ENCODE results near the gene DNASE1L3. TPM values are rescaled to one million over a fixed set of nuclear protein-coding genes. Genes with fewer than 3 reads are reported as not detected.
A peak's percentile ranks its signal among the peaks of the same experiment; 100 is the strongest.

The DNASE1L3 gene
- total and polyA plus RNA-seq, 2 of the 13 experiments (the other 11 are each of a cell fraction or from before 2014, with no cell fraction given): 0.86 to 1.7 TPM

GRCh38 chr3:58214484-58215316 is 3.9 kb upstream of the DNASE1L3 start:
- no TSS peak for BruUV-seq (replicated peaks)
- Histone ChIP-seq H3K9ac (ENCODE audit: insufficient read depth, low read depth, low read length) (no peak overlapping the region), H3K4me1 (ENCODE audit: insufficient read depth, low read length) (peaks cover 79% of the 10 kb centered on the region), H3K27me3 (ENCODE audit: control insufficient read depth in 1 of 2, insufficient read depth in 2 of 2, low read length in 2 of 2) (no peaks in the 10 kb centered on the region), H3K9me3 (ENCODE audit: low read length) (no peaks in the 10 kb centered on the region), H3K79me2 (ENCODE audit: insufficient read depth, low read length) (no peaks in the 10 kb centered on the region), H3K36me3 (replicated peaks in 1 of 2; ENCODE audit: control insufficient read depth in 1 of 2, insufficient read depth in 2 of 2, low read length in 2 of 2) (no peaks in the 10 kb centered on the region), H3K4me2 (ENCODE audit: low read depth, low read length) (peak overlapping the region; percentile 28; the same call in 1 of the 2 replicates), H2AFZ (ENCODE audit: low read length) (peak overlapping the region; percentile 74), H3K27ac (ENCODE audit: extremely low read length, insufficient read depth, low read length) (no peak overlapping the region), H3K4me3 (replicated peaks in 1 of 3; ENCODE audit: insufficient read depth in 1 of 3, low read depth in 2 of 3, low read length in 3 of 3) (no peak overlapping the region), H4K20me1 (ENCODE audit: insufficient read depth, low read length) (no peaks in the 10 kb centered on the region)
- CTCF ChIA-PET (ENCODE audit: low intra/inter-chr PET ratio, low total read pairs): interaction anchor here (1.1 to 1.3 kb wide), 2 partner anchors 26 to 27 kb away, joined by 3 read pairs; no protein-coding TSS in a partner anchor
- intact Hi-C loops (cut with micrococcal nuclease; ENCODE audit: unreplicated experiment): no loop called here
- 0 out of 4 replicates have a peak, but pooled peaks of 1 of the 2 experiments have one; percentile 16 for TF ChIP-seq HMGXB4 (CRISPR knock-in tag; IDR thresholded peaks at IDR 0.05; ENCODE audit: borderline replicate concordance in 1 of 2, low read depth in 1 of 2)
- TF ChIP-seq SALL1 (CRISPR knock-in tag; IDR thresholded peaks at IDR 0.05): 0 out of 2 replicates have a peak, but pooled peaks have one; percentile 11
- 0 out of 2 replicates have a peak, but pooled peaks have one; percentile 17 for TF ChIP-seq ZMYM3 (CRISPR knock-in tag; IDR thresholded peaks at IDR 0.05)
- TF ChIP-seq CEBPB (IDR thresholded peaks at IDR 0.05; ENCODE audit: borderline replicate concordance, low read depth, low read length): peak; percentile 72; the same call in 1 of the 2 replicates
- no peak for TF ChIP-seq ZNF281 (CRISPR knock-in tag; IDR thresholded peaks at IDR 0.05; ENCODE audit: borderline replicate concordance)
- 0 out of 2 replicates have a peak, but pooled peaks have one; percentile 48 for TF ChIP-seq ZNF646 (CRISPR knock-in tag; IDR thresholded peaks at IDR 0.05)
- TF ChIP-seq CEBPG (CRISPR knock-in tag; IDR thresholded peaks at IDR 0.05): peak; percentile 9; the same call in 1 of the 2 replicates
- TF ChIP-seq CREB1 (IDR thresholded peaks at IDR 0.05): peak; percentile 52
- no peak for TF ChIP-seq CREB1 (CRISPR knock-in tag; IDR thresholded peaks at IDR 0.05)
- TF ChIP-seq ZNF780A (CRISPR knock-in tag; IDR thresholded peaks at IDR 0.05): no peak
- ATAC-seq (peak; percentile 55), DNase-seq (ENCODE audit: low spot score) (no peak), FAIRE-seq (no peak)
- in situ Hi-C loops (cut with HindIII; ENCODE audit: extremely low pct_ligation_motif_present, low pct_unique_long_range_greater_than_20kb): loop anchor here (5.0 kb wide), 1 partner anchor 32 kb away; no protein-coding TSS in a partner anchor
- POLR2A ChIA-PET: no interaction called here
- 32% methylated on average over 7 of the region's 7 CpGs for WGBS (ENCODE audit: low lambda C conversion rate)
